ENCODE results near the gene ZSCAN10. TPM values are rescaled to one million over a fixed set of nuclear protein-coding genes. Genes with fewer than 3 reads are reported as not detected.

Gene ZSCAN10
- total RNA-seq, 2 experiments from 2014 or later = 0.36 to 0.56 TPM

- peaks cover 37% of the 10 kb centered on the region for H3K4me1 ChIP-seq (ENCODE audit: insufficient read depth, low read length)
- CTCF ChIA-PET = interaction anchor here (0.6 to 2.0 kb wide), 5 partner anchors 28 to 120 kb away, joined by 3 to 14 read pairs (median 3); no protein-coding TSS in a partner anchor
- H3K27ac ChIP-seq (ENCODE audit: low read depth in 1 of 2, low read length in 2 of 2) = peak overlapping the region; percentile 70 to 71
- peaks cover 3% of the 10 kb centered on the region for H3K36me3 ChIP-seq (ENCODE audit: insufficient read depth, low read length)
- no peaks in the 10 kb centered on the region for H3K27me3 ChIP-seq (ENCODE audit: control insufficient read depth in 1 of 2, insufficient read depth in 2 of 2, low read length in 2 of 2)
- H3K36me3 Mint-ChIP-seq (ENCODE audit: low read depth) = peaks cover 7% of the 10 kb centered on the region
- no peaks in the 10 kb centered on the region for H3K9me3 Mint-ChIP-seq
- peak overlapping the region; percentile 92 for H3K27ac Mint-ChIP-seq
- DNase-seq (peak; percentile 93 to 98 (median 96)), ATAC-seq (ENCODE audit: poor library complexity) (peak; percentile 89)
- H3K27me3 Mint-ChIP-seq = no peaks in the 10 kb centered on the region
- POLR2A ChIA-PET = interaction anchor here (0.7 to 2.1 kb wide), 9 partner anchors 10 to 66 kb away, joined by 3 to 12 read pairs (median 5); partner anchors contain the start of genes IL32 and ZNF213
- peak overlapping the region; percentile 98 for H3K4me3 Mint-ChIP-seq
- intact Hi-C loops (cut with DNase I, micrococcal nuclease) = loop anchor here (1.0 kb wide), 2 partner anchors 10 to 18 kb away; no protein-coding TSS in a partner anchor
- peak; percentile 41 for TF ChIP-seq CTCF (IDR thresholded peaks at IDR 0.05)
- H3K4me1 Mint-ChIP-seq (ENCODE audit: low read depth) = peaks cover 49% of the 10 kb centered on the region
- no peaks in the 10 kb centered on the region for H3K9me3 ChIP-seq (ENCODE audit: control insufficient read depth in 1 of 2, insufficient read depth in 1 of 2, low read length in 2 of 2)
- H3K4me3 ChIP-seq (ENCODE audit: low read length) = peak overlapping the region; percentile 77
Observed at GRCh38 chr16:3123986-3124886, 25.1 kb upstream of the ZSCAN10 start.

- ATAC-seq (ENCODE audit: poor library complexity) = no peak
- Histone ChIP-seq H3K9me3 (ENCODE audit: control insufficient read depth in 1 of 2, insufficient read depth in 1 of 2, low read length in 2 of 2) (no peaks in the 10 kb centered on the region), H3K27me3 (ENCODE audit: control insufficient read depth in 1 of 2, insufficient read depth in 2 of 2, low read length in 2 of 2) (no peaks in the 10 kb centered on the region), H3K4me1 (ENCODE audit: insufficient read depth, low read length) (peaks cover 25% of the 10 kb centered on the region), H3K4me3 (ENCODE audit: low read length) (no peak overlapping the region), H3K36me3 (ENCODE audit: insufficient read depth, low read length) (peaks cover 3% of the 10 kb centered on the region), H3K27ac (ENCODE audit: low read depth in 1 of 2, low read length in 2 of 2) (no peak overlapping the region)
- intact Hi-C loops (cut with DNase I, micrococcal nuclease) = no loop called here
- no peak for TF ChIP-seq CTCF (IDR thresholded peaks at IDR 0.05)
- peaks cover 37% of the 10 kb centered on the region for H3K4me1 Mint-ChIP-seq (ENCODE audit: low read depth)
- peak overlapping the region; percentile 98 for H3K4me3 Mint-ChIP-seq
- H3K9me3 Mint-ChIP-seq = no peaks in the 10 kb centered on the region
- peaks cover 7% of the 10 kb centered on the region for H3K36me3 Mint-ChIP-seq (ENCODE audit: low read depth)
- H3K27me3 Mint-ChIP-seq = no peaks in the 10 kb centered on the region
- ChIA-PET CTCF (interaction anchor here (1.1 kb wide), 1 partner anchor 91 kb away, joined by 6 read pairs; no protein-coding TSS in a partner anchor), POLR2A (interaction anchor here (0.6 to 2.3 kb wide), 5 partner anchors 15 to 377 kb away, joined by 3 to 10 read pairs (median 4); partner anchors contain the start of gene IL32)
- peak overlapping the region; percentile 92 for H3K27ac Mint-ChIP-seq
- no peak for DNase-seq
Observed at GRCh38 chr16:3122926-3123570, 24.0 kb upstream of the ZSCAN10 start.

- Histone ChIP-seq H3K36me3 (ENCODE audit: insufficient read depth, low read length) (no peaks in the 10 kb centered on the region), H3K4me1 (ENCODE audit: insufficient read depth, low read length) (peaks cover 20% of the 10 kb centered on the region), H3K9me3 (ENCODE audit: control insufficient read depth in 1 of 2, insufficient read depth in 1 of 2, low read length in 2 of 2) (no peaks in the 10 kb centered on the region), H3K4me3 (ENCODE audit: low read length) (no peak overlapping the region), H3K27ac (ENCODE audit: low read depth in 1 of 2, low read length in 2 of 2) (no peak overlapping the region), H3K27me3 (ENCODE audit: control insufficient read depth in 1 of 2, insufficient read depth in 2 of 2, low read length in 2 of 2) (no peaks in the 10 kb centered on the region)
- Mint-ChIP-seq H3K36me3 (ENCODE audit: low read depth) (peaks cover 7% of the 10 kb centered on the region), H3K27ac (no peak overlapping the region), H3K4me3 (no peak overlapping the region), H3K9me3 (no peaks in the 10 kb centered on the region), H3K27me3 (no peaks in the 10 kb centered on the region), H3K4me1 (ENCODE audit: low read depth) (peaks cover 26% of the 10 kb centered on the region)
- no peak for TF ChIP-seq CTCF (IDR thresholded peaks at IDR 0.05)
- DNase-seq = no peak
- CTCF ChIA-PET = interaction anchor here (0.6 to 1.1 kb wide), 2 partner anchors 90 to 386 kb away, joined by 3 to 6 read pairs; no protein-coding TSS in a partner anchor
- ATAC-seq (ENCODE audit: poor library complexity) = no peak
- POLR2A ChIA-PET = interaction anchor here (0.9 to 2.3 kb wide), 3 partner anchors 14 to 57 kb away, joined by 3 to 10 read pairs (median 4); partner anchors contain the start of gene IL32
- intact Hi-C loops (cut with DNase I, micrococcal nuclease) = no loop called here
Observed at GRCh38 chr16:3121851-3122467, 22.9 kb upstream of the ZSCAN10 start.
